Activated CD4-positive, alpha-beta T cell treated with anti-CD3 and anti-CD28 coated beads, Interleukin-2, amount 50 U/mL, for 1 hour (primary cell): ENCODE results near the gene UBE2S.
"Not testable (repeated sequence)": the region's sequence is repeated elsewhere in the genome, so short reads cannot be mapped to it uniquely, and the experiment has no call there.

Source experiments
- DNase-seq: peaks from one replicate; pipeline ENCODE4 v3.0.0-alpha.2; 2020

Gene UBE2S

DNA sequence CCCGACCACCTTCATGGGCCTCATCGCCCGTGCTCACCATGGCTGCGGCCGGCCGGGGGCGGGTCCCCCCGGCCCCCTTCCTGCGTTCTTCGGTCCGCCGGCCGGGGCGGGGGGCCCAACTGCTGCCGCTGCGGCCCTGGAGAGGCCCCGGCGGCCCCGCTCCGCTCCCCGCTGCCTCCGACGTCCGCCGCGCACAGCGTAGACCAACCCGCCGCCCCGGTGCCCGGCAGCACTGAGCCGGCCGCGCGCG, at the start of gene UBE2S:
Gene UBE2S, minus strand, starts transcription at position 239 of the 250 bp plus-strand sequence. Its CDS starts 199 bp downstream, at position 40.
- DNase-seq, result not testable (repeated sequence)

DNA sequence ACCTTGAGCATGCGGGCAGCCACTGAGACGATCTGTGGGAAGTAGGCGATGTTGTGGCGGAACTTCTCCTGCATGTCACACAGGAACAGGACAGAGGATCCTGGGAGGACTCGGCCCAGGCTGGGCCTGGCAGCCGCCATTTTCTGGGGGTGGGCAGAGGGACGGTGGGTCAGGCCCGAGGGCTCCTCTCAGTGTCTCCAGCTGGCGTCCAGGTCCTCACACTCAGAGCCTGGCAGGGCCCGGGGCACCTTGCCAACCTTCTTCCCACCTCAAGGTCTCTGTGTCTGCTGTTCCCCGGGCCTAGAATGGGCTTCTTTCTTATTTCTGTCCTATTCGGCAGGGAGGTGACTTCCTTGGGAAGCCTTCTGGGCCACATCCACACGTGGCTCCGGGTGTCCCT, 48.8 kb upstream of the UBE2S start:
- no peak for DNase-seq

GRCh38 chr19:55455576-55456235, 48.1 kb upstream of the UBE2S start:
- DNase-seq, result no peak

DNA sequence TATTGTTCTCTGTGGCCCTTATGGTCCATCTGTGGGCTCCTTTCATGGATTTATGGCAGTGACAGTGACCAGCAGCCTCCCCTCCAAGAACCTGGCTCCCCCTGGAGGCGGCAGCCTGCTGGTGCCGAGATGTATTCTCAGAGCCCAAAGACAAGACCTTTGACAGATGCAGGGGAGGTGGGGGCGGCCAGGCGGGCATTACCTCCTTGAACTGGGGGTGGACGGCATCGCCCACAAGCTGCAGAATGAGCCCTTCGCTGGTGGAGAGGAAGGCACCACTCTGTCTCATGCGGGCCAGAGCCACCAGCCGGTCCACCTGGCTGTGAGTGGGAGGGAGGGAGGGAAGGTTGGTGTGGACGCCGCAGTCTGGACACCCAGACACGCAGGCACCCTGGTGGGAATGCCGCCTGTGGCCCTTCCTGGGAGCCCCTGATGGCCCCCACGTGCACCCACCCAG, 47.2 kb upstream of the UBE2S start:
- DNase-seq, result peak; percentile 52

GRCh38 chr19:55453511-55454260, 46.1 kb upstream of the UBE2S start:
- DNase-seq, result no peak

DNA sequence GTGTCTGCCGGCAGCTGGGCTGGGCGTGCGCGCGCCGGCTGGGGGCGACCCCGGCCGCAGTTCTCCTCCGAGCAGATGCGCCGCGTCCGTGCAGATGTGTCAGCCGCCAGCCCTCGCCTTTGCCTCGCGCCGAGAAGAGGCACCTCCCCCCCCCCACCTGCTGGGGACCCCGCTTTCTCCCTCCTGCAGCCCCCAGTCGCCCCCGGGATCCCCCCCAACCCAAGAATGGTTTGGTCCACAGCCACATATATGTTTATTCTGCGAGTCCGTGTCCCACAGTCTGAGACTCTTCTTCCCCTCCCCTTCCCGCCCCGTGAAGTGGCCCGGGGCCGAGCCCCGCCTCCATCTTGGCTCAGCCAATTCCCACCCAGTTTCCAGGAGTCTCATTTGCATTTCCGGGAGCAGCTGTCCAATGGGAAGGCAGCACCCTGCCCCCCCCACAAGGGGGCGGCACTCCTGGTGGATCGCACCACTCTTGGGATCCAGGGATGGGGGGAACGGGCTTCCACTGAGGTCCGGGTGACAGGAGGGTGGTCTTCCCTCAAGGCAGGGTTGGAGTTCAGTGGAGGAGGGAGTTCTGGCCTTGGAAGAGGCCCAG, 45.3 kb upstream of the UBE2S start:
- peak; percentile 30 for DNase-seq

DNA sequence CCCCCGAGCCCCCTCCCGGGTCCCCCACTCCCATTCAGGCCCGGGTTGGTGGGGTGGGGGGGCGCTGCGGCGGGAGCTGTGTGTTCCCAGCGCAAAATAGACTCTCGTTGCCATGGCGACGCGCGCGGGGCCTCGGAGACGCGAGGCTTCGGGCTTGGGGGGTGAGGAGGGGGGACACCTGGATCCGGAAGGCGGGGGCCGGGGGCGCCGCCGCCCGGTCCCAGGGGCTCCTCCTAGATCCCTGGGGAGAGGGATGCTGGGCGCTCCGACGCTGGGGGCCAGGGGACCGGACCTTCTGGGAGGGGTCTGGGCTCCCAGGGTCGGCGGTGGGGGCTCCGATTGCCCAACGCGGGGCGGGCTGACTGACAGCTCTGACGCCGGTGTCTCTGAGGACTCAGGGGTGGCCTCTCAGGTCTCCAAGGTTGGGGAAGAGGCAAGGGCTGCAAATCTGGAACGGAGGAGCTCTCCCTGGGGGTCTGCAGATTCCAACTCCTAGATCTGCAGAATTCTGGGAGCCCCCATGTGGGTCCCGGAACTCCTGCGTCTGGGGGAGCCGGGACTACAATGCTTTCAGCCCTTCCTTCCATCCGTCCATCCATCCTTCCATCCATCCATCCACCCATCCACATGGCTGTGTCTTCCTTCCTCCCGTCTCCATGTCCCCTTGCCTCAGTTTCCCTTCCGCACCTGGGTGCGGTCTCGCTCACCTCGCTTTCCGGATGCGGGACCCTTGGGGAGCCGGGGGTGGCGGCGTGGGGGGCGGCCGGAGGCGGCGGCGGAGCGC, 44.6 kb upstream of the UBE2S start:
- DNase-seq, result peak; percentile 38

GRCh38 chr19:55451163-55451964, 43.8 kb upstream of the UBE2S start:
- DNase-seq, result no peak

GRCh38 chr19:55449469-55449868, 41.9 kb upstream of the UBE2S start:
- no peak for DNase-seq

GRCh38 chr19:55448175-55448490, 40.5 kb upstream of the UBE2S start:
- DNase-seq, result not testable (repeated sequence)

DNA sequence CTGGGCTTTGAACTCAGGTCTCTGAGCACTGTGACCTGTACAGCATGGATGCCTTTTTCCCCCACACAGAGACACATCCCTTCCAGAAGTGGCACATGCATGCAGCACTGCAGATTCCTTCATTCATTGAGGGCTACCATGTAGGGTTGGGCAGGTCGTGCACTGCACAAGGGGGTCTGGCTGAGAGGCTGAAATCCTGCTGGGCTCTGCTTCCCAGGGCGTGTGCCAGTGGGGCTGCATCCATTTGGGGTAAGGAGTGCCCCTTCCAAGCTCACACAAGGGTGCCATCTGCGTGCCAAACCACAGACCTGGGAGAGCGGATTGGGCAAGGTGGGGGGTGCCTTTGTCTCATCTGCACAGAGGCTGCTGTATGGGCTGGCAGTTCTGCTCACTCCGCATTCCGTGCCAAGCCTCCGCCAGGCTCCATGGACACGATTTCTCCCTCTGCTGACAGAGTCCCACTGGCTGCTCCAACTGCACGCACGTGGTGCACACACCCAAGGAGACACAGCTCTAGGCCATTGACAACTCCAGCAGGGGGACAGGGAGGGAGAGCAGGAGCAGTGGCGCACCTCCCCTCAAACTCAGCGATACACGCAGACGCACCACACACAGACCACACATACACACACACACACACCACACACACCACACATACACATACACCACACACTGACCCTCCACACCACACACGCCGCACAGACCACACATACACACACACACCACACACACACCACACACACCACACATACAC, 40.0 kb upstream of the UBE2S start:
- no peak for DNase-seq

DNA sequence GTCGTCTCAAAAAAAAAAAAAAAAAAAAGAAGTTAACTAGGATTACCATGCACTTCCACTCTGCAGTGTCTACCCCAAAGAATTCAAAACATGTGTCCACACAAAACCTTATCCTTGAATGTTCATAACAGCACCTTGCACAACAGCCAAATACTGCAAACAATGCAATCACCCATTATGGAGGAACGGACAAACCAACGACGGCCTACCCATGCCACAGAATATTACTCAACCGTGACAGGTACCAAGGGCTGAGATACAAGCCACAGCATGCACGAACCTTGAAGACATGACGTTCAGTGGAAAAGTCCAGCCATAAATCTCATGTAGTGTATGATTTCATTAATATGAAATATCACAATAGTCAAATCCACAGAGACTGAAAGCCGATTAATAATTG, 38.5 kb upstream of the UBE2S start:
- no peak for DNase-seq

DNA sequence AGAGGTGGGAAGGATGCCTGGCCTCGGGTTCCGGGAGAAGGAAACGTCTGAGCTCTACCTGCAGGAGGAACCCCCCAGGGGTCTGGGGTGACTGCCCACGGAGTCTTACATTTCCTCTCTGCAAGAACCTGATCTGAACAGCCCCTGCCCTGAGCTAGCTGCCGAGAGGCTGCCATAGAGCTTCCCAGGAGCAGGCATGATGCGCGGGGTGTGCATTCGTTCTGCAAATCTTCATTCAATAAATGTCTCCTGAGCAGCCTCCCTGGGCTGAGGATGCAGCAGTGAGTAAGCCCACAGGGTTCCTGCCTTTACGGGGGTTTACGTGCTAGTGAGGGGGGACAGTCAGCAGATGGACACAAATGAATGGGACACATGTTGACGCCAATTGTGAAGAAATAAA, 37.1 kb upstream of the UBE2S start:
- no peak for DNase-seq

- no peak for DNase-seq
Observed at GRCh38 chr19:55443824-55444480, 36.4 kb upstream of the UBE2S start.

DNA sequence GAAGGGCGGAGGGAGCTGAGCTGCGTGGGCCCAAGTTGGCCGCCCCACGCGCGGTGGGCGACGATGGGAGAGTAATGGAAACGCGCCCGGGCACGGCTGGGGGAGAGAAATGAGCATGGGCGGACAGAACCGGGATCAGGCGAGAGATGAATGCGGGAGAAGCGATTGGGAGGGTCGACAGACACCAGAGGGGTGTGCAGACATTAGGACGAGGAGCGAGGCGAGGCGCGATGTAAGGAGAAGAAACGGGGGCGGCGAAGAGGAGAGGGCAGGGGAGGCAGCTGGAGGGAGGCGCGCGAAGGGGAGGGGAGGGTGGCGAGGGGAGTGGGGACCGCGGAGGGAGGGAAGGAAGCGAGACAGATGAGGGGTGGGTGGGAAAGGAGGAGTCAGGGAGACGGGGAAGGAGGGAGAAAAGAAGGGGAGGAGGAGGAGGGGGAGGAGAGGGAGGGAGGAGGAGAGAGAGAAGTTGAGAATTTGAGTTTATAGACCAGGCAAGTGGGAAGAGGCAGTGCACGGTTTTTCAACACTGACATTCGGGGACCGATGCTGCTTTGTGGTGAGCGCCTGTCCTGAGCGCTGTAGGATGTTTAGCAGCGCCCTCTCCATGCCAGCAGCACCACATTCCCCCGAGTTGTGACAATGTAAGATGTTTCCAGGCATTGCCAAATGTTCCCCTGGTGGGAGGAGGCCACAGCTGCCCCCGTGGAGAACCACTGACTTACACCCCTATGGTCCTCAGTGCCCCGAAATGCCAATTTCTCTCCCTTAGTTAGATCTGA, 35.6 kb upstream of the UBE2S start, which contains the start of gene SHISA7:
Gene SHISA7, minus strand, starts transcription at position 256 of the 779 bp plus-strand sequence. CDS start 437 bp downstream, outside the sequence.
- no peak for DNase-seq

- peak; percentile 30 for DNase-seq
Observed at GRCh38 chr19:55442372-55442961, 34.9 kb upstream of the UBE2S start.

DNA sequence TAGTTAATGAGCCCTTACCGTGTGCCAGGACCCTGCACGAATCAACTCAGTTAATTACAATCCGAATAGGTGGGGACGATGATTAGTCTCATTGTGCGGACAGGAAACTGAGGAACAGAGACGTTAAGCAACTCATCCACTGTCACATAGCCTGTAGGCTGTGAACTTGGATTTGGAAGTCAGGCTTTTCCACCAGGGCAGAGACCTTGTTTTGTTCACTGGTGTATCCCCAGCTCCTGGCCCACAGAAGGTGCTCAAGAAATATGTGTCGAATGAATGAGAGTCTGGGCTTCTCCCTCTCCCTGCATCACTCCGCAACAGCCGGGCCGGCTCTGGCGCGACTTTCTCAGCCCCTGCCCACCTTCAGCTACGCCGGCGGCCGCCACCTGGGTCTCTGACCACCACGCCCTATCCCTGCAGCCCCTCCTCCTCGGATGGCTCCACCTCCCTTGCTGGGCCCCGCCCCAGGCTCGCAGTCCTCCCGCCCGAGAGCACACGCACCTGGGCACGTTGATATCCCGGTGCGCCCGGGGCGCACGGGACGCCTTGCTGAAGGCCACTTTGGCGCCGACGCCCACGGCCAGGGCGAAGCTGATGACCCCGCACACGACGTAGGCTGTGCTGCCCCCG, 34.2 kb upstream of the UBE2S start:
- no peak for DNase-seq

GRCh38 chr19:55441319-55441691, 33.7 kb upstream of the UBE2S start:
- DNase-seq, result no peak

DNA sequence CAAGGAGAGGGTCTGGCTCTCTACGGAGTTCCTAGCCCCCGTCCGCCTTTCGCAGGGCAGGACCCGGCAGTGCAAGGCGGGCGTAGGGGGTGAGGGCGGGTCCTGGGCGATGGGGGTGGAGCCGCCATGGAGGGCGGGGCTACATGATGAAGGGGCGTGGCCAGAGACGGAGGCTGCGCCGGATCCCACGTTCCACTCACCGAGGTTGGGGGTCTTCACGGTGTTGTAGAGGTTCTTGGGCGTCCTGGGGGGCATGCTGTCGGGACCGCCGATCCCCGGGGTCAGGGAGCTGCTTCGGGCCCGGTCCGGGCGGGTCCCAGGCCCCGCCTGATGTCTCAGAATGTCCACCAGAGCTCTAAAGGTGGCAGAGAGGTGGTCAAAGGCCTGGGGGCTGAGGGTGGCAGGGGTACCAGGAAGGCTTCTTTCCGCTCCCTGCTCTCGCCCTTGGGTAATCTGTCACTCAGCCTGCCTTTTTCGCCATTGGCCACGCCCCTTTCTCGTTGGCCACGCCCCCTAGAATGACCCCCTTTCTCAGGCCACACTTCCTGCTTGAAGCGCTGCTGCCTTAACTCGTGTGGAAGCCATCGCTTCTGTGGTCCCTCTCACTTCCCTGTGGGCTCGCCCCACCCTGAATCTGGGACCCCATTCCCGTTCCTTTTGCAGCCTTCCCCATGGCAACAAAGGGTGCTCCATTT, 33.0 kb upstream of the UBE2S start:
- peak; percentile 13 for DNase-seq
